ENCODE results near the gene PGM1. TPM values are rescaled to one million over a fixed set of nuclear protein-coding genes. Genes with fewer than 3 reads are reported as not detected.
A peak's percentile ranks its signal among the peaks of the same experiment; 100 is the strongest.

Gene PGM1
- total and polyA plus RNA-seq, 7 experiments from 2014 or later: 11.9 to 57.2 (median 16.8) TPM

GRCh38 chr1:63593886-63594605 lies 835 bp downstream of the PGM1 start:
- H3K9me3 ChIP-seq (ENCODE audit: control insufficient read depth in 2 of 3, low read length in 3 of 3): no peaks in the 10 kb centered on the region
- no peaks in the 10 kb centered on the region for H3K27me3 Mint-ChIP-seq
- H3K4me1 ChIP-seq (ENCODE audit: control insufficient read depth in 2 of 2, insufficient read depth in 2 of 2, low read length in 2 of 2): peaks cover 0 to 7% of the 10 kb centered on the region in 2 donors
- peaks cover 0 to 13% (median 0%) of the 10 kb centered on the region in 5 donors for H3K36me3 Mint-ChIP-seq
- intact Hi-C loops (cut with micrococcal nuclease): loop anchor here (1.0 to 10.0 kb wide), 15 partner anchors 19 to 1828 kb away; partner anchors contain the start of genes ALG6 (in 2 of the 2), ATG4C (in 2 of the 2), EFCAB7 (in 2 of the 2) and ITGB3BP (in 2 of the 2)
- H3K36me3 ChIP-seq (ENCODE audit: control insufficient read depth in 2 of 3, insufficient read depth in 3 of 3, low read length in 3 of 3): peaks cover 0 to 6% (median 0%) of the 10 kb centered on the region in 3 experiments
- peaks cover 17 to 45% (median 36%) of the 10 kb centered on the region in 7 donors for H3K4me1 Mint-ChIP-seq
- H3K27ac ChIP-seq (ENCODE audit: low read depth, low read length): peak overlapping the region; percentile 90
- no peaks in the 10 kb centered on the region for H3K27me3 ChIP-seq (ENCODE audit: control insufficient read depth in 2 of 2, insufficient read depth in 2 of 2, low read length in 2 of 2)
- H3K4me3 ChIP-seq (ENCODE audit: low read length): peak overlapping the region; percentile 71
- H3K4me3 Mint-ChIP-seq: peak overlapping the region; percentile 96 to 99 (median 98)
- ChIA-PET POLR2A (interaction anchor here (0.7 to 1.4 kb wide), 3 partner anchors 69 to 1158 kb away, joined by 3 to 4 read pairs (median 4); no protein-coding TSS in a partner anchor), CTCF (no interaction called here)
- ATAC-seq (peak; percentile 71), DNase-seq (peak; percentile 51 to 84 (median 79))
- H3K9me3 Mint-ChIP-seq: no peaks in the 10 kb centered on the region
- H3K27ac Mint-ChIP-seq: peak overlapping the region; percentile 95 to 99 (median 99)

GRCh38 chr1:63595435-63595834 lies 2.2 kb downstream of the PGM1 start:
- POLR2A ChIA-PET: no interaction called here
- no peaks in the 10 kb centered on the region for H3K27me3 ChIP-seq (ENCODE audit: control insufficient read depth in 2 of 2, insufficient read depth in 2 of 2, low read length in 2 of 2)

GRCh38 chr1:63599799-63600198 lies 6.6 kb downstream of the PGM1 start:
- no peaks in the 10 kb centered on the region for H3K4me1 ChIP-seq (ENCODE audit: control insufficient read depth in 2 of 2, insufficient read depth in 2 of 2, low read length in 2 of 2)
- Mint-ChIP-seq H3K9me3 (no peaks in the 10 kb centered on the region), H3K4me3 (no peak overlapping the region), H3K36me3 (peaks cover 4 to 20% (median 17%) of the 10 kb centered on the region in 5 donors), H3K27ac (peak overlapping the region in 1 of 9 donors; percentile 11), H3K27me3 (no peaks in the 10 kb centered on the region), H3K4me1 (peaks cover 17 to 23% (median 17%) of the 10 kb centered on the region in 7 donors)
- no peaks in the 10 kb centered on the region for H3K9me3 ChIP-seq (ENCODE audit: control insufficient read depth in 2 of 3, low read length in 3 of 3)
- H3K4me3 ChIP-seq (ENCODE audit: low read length): no peak overlapping the region
- no peak overlapping the region for H3K27ac ChIP-seq (ENCODE audit: low read depth, low read length)
- no peak for ATAC-seq
- ChIA-PET POLR2A (no interaction called here), CTCF (interaction anchor here (0.6 kb wide), 1 partner anchor 643 kb away, joined by 3 read pairs; no protein-coding TSS in a partner anchor)
- intact Hi-C loops (cut with micrococcal nuclease): loop anchor here (10.0 kb wide), 2 partner anchors 1305 to 1465 kb away; no protein-coding TSS in a partner anchor
- no peak for DNase-seq
- H3K36me3 ChIP-seq (ENCODE audit: control insufficient read depth in 2 of 3, insufficient read depth in 3 of 3, low read length in 3 of 3): no peaks in the 10 kb centered on the region
- no peaks in the 10 kb centered on the region for H3K27me3 ChIP-seq (ENCODE audit: control insufficient read depth in 2 of 2, insufficient read depth in 2 of 2, low read length in 2 of 2)

More at GRCh38 chr1:63595435-63595834, 2.2 kb downstream of the PGM1 start:
- CTCF ChIA-PET: interaction anchor here (1.0 kb wide), 1 partner anchor 9 kb away, joined by 3 read pairs; no protein-coding TSS in a partner anchor
- peak overlapping the region in 1 of 9 donors; percentile 53 for H3K27ac Mint-ChIP-seq
- intact Hi-C loops (cut with micrococcal nuclease): loop anchor here (2.0 to 10.0 kb wide), 3 partner anchors 1301 to 1469 kb away; no protein-coding TSS in a partner anchor
- Histone ChIP-seq H3K4me3 (ENCODE audit: low read length) (no peak overlapping the region), H3K4me1 (ENCODE audit: control insufficient read depth in 2 of 2, insufficient read depth in 2 of 2, low read length in 2 of 2) (peaks cover 0 to 7% of the 10 kb centered on the region in 2 donors), H3K36me3 (ENCODE audit: control insufficient read depth in 2 of 3, insufficient read depth in 3 of 3, low read length in 3 of 3) (peaks cover 0 to 6% (median 0%) of the 10 kb centered on the region in 3 experiments), H3K9me3 (ENCODE audit: control insufficient read depth in 2 of 3, low read length in 3 of 3) (no peaks in the 10 kb centered on the region), H3K27ac (ENCODE audit: low read depth, low read length) (no peak overlapping the region)
- peaks cover 17 to 45% (median 35%) of the 10 kb centered on the region in 7 donors for H3K4me1 Mint-ChIP-seq
- DNase-seq (no peak), ATAC-seq (no peak)
- H3K9me3 Mint-ChIP-seq: no peaks in the 10 kb centered on the region
- peak overlapping the region in 6 of 10 donors; percentile 28 to 47 (median 36) for H3K4me3 Mint-ChIP-seq
- H3K27me3 Mint-ChIP-seq: no peaks in the 10 kb centered on the region
- H3K36me3 Mint-ChIP-seq: peaks cover 0 to 13% (median 5%) of the 10 kb centered on the region in 5 donors

GRCh38 chr1:63600248-63600647 lies 7.0 kb downstream of the PGM1 start:
- Histone ChIP-seq H3K27ac (ENCODE audit: low read depth, low read length) (no peak overlapping the region), H3K4me3 (ENCODE audit: low read length) (no peak overlapping the region), H3K9me3 (ENCODE audit: control insufficient read depth in 2 of 3, low read length in 3 of 3) (no peaks in the 10 kb centered on the region), H3K4me1 (ENCODE audit: control insufficient read depth in 2 of 2, insufficient read depth in 2 of 2, low read length in 2 of 2) (no peaks in the 10 kb centered on the region), H3K36me3 (ENCODE audit: control insufficient read depth in 2 of 3, insufficient read depth in 3 of 3, low read length in 3 of 3) (no peaks in the 10 kb centered on the region), H3K27me3 (ENCODE audit: control insufficient read depth in 2 of 2, insufficient read depth in 2 of 2, low read length in 2 of 2) (no peaks in the 10 kb centered on the region)
- Mint-ChIP-seq H3K4me3 (no peak overlapping the region), H3K27me3 (no peaks in the 10 kb centered on the region), H3K4me1 (peaks cover 15 to 23% (median 17%) of the 10 kb centered on the region in 7 donors), H3K27ac (no peak overlapping the region), H3K36me3 (peaks cover 4 to 20% (median 17%) of the 10 kb centered on the region in 5 donors), H3K9me3 (no peaks in the 10 kb centered on the region)
- ATAC-seq: no peak
- intact Hi-C loops (cut with micrococcal nuclease): no loop called here
- CTCF ChIA-PET: interaction anchor here (0.6 kb wide), 1 partner anchor 643 kb away, joined by 3 read pairs; no protein-coding TSS in a partner anchor
- no peak for DNase-seq
- POLR2A ChIA-PET: no interaction called here

GRCh38 chr1:63601061-63601460 lies 7.8 kb downstream of the PGM1 start:
- ChIA-PET POLR2A (no interaction called here), CTCF (no interaction called here)
- Histone ChIP-seq H3K4me1 (ENCODE audit: control insufficient read depth in 2 of 2, insufficient read depth in 2 of 2, low read length in 2 of 2) (no peaks in the 10 kb centered on the region), H3K9me3 (ENCODE audit: control insufficient read depth in 2 of 3, low read length in 3 of 3) (no peaks in the 10 kb centered on the region), H3K36me3 (ENCODE audit: control insufficient read depth in 2 of 3, insufficient read depth in 3 of 3, low read length in 3 of 3) (no peaks in the 10 kb centered on the region), H3K27ac (ENCODE audit: low read depth, low read length) (no peak overlapping the region), H3K4me3 (ENCODE audit: low read length) (no peak overlapping the region), H3K27me3 (ENCODE audit: control insufficient read depth in 2 of 2, insufficient read depth in 2 of 2, low read length in 2 of 2) (no peaks in the 10 kb centered on the region)
- ATAC-seq: no peak
- Mint-ChIP-seq H3K27ac (no peak overlapping the region), H3K4me3 (no peak overlapping the region), H3K36me3 (peaks cover 4 to 17% (median 13%) of the 10 kb centered on the region in 5 donors), H3K9me3 (no peaks in the 10 kb centered on the region), H3K4me1 (peaks cover 7 to 19% (median 13%) of the 10 kb centered on the region in 7 donors), H3K27me3 (no peaks in the 10 kb centered on the region)
- no peak for DNase-seq
- intact Hi-C loops (cut with micrococcal nuclease): no loop called here

GRCh38 chr1:63601463-63601862 lies 8.3 kb downstream of the PGM1 start:
- Mint-ChIP-seq H3K27me3 (no peaks in the 10 kb centered on the region), H3K36me3 (peaks cover 4 to 17% (median 12%) of the 10 kb centered on the region in 5 donors), H3K4me3 (no peak overlapping the region), H3K27ac (peak overlapping the region in 1 of 9 donors; percentile 4), H3K9me3 (no peaks in the 10 kb centered on the region), H3K4me1 (peaks cover 3 to 17% (median 10%) of the 10 kb centered on the region in 7 donors)
- CTCF ChIA-PET: no interaction called here
- intact Hi-C loops (cut with micrococcal nuclease): no loop called here
- Histone ChIP-seq H3K36me3 (ENCODE audit: control insufficient read depth in 2 of 3, insufficient read depth in 3 of 3, low read length in 3 of 3) (no peaks in the 10 kb centered on the region), H3K27ac (ENCODE audit: low read depth, low read length) (no peak overlapping the region), H3K27me3 (ENCODE audit: control insufficient read depth in 2 of 2, insufficient read depth in 2 of 2, low read length in 2 of 2) (no peaks in the 10 kb centered on the region), H3K4me1 (ENCODE audit: control insufficient read depth in 2 of 2, insufficient read depth in 2 of 2, low read length in 2 of 2) (no peaks in the 10 kb centered on the region), H3K4me3 (ENCODE audit: low read length) (no peak overlapping the region), H3K9me3 (ENCODE audit: control insufficient read depth in 2 of 3, low read length in 3 of 3) (no peaks in the 10 kb centered on the region)
- POLR2A ChIA-PET: no interaction called here
- DNase-seq (no peak), ATAC-seq (no peak)

Measured in naive thymus-derived CD4-positive, alpha-beta T cell (primary cell).